GM20000 (cell line): ENCODE measurements around the gene WDFY2.
A peak's percentile ranks its signal among the peaks of the same experiment; 100 is the strongest.

Source experiments
- DNase-seq: peaks from one replicate; pipeline ENCODE4 v3.0.0; 2012; ENCODE audit warnings: low spot score
- TF ChIP-seq, protein P1 (sequence below): IDR thresholded peaks from 2 replicates; pipeline ENCODE4 v1.5.1; 2012; ENCODE audit warnings: mild to moderate bottlenecking, control low read depth; ENCODE audit errors: extremely low read depth, missing control alignments

WDFY2 gene

DNA sequence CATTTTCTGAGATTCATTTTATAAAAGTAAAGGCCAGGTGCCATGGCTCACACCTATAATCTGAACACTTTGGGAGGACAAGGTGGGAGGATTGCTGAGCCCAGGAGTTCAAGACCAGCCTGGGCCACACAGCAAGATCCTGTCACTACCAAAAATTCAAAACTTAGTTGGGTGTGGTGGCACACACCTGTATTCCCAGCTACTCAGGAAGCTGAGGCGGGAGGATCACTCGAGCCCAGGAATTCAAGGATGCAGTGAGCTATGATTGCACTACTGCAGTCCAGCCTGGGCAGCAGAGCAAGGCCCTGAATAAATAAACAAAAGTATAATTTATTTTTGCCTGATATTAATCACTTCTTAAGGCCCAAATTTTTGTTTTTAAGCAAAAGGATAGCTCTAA is 179.2 kb downstream of the WDFY2 start:
- DNase-seq, result no peak
- TF ChIP-seq, protein P1, sequence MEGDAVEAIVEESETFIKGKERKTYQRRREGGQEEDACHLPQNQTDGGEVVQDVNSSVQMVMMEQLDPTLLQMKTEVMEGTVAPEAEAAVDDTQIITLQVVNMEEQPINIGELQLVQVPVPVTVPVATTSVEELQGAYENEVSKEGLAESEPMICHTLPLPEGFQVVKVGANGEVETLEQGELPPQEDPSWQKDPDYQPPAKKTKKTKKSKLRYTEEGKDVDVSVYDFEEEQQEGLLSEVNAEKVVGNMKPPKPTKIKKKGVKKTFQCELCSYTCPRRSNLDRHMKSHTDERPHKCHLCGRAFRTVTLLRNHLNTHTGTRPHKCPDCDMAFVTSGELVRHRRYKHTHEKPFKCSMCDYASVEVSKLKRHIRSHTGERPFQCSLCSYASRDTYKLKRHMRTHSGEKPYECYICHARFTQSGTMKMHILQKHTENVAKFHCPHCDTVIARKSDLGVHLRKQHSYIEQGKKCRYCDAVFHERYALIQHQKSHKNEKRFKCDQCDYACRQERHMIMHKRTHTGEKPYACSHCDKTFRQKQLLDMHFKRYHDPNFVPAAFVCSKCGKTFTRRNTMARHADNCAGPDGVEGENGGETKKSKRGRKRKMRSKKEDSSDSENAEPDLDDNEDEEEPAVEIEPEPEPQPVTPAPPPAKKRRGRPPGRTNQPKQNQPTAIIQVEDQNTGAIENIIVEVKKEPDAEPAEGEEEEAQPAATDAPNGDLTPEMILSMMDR, result no peak

DNA sequence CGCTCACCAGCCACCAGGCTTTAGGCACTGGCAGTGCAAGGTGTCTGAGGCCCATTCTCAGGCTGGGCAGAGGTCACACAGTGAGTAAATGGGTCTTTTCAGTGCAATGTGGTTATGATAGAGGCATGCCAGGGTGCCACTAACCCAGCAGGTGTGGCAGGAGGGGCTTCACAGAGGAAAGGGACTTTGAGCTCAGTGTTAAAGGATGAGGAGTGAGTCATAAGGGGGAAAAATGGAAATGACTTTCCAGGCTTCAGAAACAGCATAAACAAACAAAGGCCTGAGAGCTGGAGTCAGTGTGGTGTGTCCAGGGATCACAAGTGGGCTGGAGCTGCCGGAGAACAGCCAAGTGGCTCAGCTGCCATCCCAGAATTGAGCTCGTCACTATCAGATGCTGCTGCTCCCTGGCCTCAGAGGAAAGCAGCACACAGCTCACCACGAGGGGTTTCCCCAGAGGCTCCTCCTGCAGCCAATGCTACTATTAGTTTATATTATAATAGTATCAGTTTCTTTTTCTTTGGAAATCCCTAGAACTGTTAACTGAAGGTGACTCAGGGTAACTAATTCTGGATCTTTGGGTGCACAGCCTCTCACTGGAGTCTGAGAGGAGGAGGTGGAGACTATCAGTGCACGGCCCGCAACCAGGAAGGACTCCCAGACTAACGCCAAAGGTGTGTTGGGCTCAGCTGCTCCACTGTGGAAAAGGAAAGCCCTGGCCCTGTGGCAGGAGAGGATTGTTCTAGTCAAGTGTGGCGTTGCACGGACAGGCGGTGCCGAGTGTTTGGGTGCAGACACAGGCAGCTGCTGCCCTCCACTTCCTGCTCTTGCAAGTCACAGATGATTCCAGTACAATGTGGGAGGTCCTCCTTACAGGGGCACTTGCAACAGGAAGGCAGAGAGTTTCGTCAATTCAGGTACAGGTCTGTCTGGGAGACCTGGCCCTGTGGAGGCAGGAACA is 180.2 kb downstream of the WDFY2 start:
- DNase-seq, result peak; percentile 81

DNA sequence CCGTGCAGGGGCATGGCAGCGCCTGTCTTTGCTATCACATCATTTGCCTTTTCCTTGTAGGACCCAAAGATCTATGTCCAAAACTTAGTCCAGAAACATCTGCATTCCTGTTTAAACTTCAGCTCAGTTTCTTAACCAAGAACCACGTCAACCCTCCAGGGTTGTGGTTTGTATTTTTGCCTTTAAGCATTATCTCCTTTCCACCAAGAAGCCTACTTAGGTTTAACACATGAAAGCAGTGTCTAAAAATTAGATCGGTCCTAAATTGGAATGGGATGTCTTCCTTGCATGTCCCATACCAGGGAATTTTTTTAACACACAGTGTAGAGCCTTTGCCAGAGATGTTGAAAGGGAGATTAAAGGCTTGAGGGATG is 180.9 kb downstream of the WDFY2 start:
- TF ChIP-seq, protein P1, result no peak
- DNase-seq, result no peak

More for the DNA sequence above, 180.2 kb downstream of the WDFY2 start:
- TF ChIP-seq, protein P1, result no peak

DNA sequence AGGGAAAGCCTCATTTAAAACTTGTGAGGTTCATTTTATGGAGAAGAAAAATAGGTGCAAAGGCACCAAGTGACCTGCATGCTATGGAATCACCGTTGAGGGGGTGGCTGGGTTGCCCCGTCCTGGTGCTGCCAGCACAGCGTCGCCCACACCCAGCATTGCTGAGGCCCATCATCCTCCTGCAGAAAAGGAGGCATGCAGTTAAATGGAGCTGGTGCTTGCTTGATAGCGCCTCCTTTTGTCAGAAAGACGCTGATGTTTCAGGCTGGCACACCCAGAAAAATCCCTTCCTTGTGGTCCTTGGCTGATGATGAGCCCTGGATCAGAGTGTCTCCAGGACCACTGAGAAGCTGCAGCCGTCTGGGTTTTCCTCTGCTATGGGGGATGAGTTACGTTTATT is 182.8 kb downstream of the WDFY2 start:
- TF ChIP-seq, protein P1, result no peak
- DNase-seq, result no peak

DNA sequence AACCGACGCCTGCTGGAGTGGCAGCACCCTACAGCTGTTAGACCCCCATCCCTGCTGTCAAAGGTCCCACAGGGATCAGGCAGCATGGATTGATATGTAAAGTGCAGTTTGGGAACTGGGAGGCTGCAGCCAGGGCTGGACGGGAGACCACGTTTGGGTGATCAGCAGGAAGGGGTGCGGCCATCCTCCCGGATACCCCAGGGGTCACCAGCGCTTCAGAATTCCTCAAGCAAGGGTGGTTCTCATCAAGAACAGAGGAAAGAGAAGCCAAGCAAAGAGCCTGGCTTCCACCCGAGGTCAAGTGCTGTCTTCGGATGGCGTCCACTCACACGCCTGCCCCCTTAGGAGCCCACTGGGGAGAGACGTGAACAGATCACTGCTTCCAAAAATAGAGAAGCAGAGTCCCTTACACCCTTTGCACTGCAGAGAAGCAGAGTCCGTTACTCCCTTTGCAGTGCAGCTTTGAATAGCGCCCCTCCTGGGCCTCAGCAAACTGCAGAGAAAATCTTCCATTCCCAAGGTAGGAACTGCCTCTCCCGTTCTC is 184.2 kb downstream of the WDFY2 start:
- DNase-seq, result no peak
- TF ChIP-seq, protein P1, result no peak

DNA sequence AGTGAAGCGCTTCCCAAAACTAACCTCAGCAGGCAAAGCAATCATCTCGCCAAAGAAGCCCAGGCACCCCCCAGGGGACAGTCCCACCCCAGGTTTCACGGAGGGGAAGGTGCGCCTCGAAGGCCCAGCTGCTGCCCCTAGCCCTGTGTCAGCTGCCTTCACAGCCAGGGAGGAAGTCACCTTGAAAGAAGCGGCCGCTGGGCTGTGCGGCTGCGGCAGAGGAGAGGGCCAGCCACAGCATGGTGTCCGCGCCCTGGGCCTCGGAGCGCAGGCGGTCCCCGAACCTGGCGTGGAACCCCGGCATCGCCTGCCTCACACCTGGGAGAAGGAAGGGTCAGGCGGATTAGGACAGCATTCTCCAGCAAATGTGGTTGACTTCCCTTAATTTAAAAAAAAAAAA is 184.7 kb downstream of the WDFY2 start:
- no peak for DNase-seq
- TF ChIP-seq, protein P1, result no peak

DNA sequence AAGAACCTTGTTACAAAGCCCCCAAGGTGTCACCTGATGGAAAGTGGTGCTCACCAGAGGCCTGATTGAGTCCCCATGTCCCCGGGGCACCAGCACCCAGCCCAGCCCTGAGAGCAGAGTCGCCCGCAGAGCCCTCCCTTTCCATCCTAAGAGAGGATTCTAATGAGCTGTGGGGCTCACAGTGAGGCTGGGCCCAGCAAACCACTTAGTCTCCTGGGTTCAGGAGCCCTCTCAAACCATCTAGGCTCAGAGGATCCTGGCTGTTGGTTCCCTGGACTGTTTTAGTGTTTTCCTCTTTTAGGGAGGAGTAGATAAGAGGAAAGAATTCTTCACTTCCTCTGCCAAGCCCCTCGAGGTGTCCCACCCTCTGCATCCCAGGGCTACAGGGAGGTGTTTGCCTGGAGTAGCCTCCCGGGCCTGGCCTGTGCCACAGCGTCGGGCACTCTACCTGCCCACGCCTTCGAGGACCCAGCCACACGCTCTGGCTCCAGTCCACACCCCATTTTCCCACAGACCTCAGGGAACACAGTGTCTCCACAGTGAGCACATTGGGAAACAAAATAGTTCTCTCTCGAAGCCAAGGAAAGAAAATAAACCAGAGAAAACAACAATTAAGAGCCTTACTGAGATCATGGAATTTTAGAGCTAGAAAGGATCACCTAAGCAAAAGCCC is 185.3 kb downstream of the WDFY2 start:
- DNase-seq, result no peak
- TF ChIP-seq, protein P1, result no peak
